HG02938 (cell line): ENCODE results near the gene PSAPL1.

ENCODE experiments used
- ATAC-seq: cut with Tn5 transposase; IDR thresholded peaks from one replicate; pipeline ENCODE4 v1.9.1; 2021; ENCODE audit warnings: mild to moderate bottlenecking, moderate library complexity; ENCODE audit not compliant: unreplicated experiment

Gene PSAPL1

GRCh38 chr4:7434766-7435150, at the start of gene PSAPL1:
TSS of gene PSAPL1 (minus strand) at chr4:7434930. CDS start at chr4:7434879, 51 bp downstream.
- no peak for ATAC-seq

- no peak for ATAC-seq
These were observed 46.5 kb upstream of the PSAPL1 start for GRCh38 chr4:7481227-7481626.

- ATAC-seq: no peak
These were observed 45.7 kb upstream of the PSAPL1 start for GRCh38 chr4:7480423-7480822.

- ATAC-seq: no peak
These were observed 43.9 kb upstream of the PSAPL1 start for GRCh38 chr4:7478665-7479064.

GRCh38 chr4:7477695-7478094, 43.0 kb upstream of the PSAPL1 start:
- ATAC-seq: no peak

- no peak for ATAC-seq
These were observed 42.1 kb upstream of the PSAPL1 start for GRCh38 chr4:7476820-7477219.

GRCh38 chr4:7475207-7475606, 40.5 kb upstream of the PSAPL1 start:
- no peak for ATAC-seq

GRCh38 chr4:7474320-7474719, 39.6 kb upstream of the PSAPL1 start:
- no peak for ATAC-seq

GRCh38 chr4:7473081-7473480, 38.4 kb upstream of the PSAPL1 start:
- no peak for ATAC-seq

GRCh38 chr4:7472442-7473013, 37.8 kb upstream of the PSAPL1 start:
- ATAC-seq: no peak

- ATAC-seq: no peak
These were observed 35.9 kb upstream of the PSAPL1 start for GRCh38 chr4:7470522-7471128.

GRCh38 chr4:7470111-7470510, 35.4 kb upstream of the PSAPL1 start:
- no peak for ATAC-seq

- no peak for ATAC-seq
These were observed 34.3 kb upstream of the PSAPL1 start for GRCh38 chr4:7469023-7469422.

- ATAC-seq: no peak
These were observed 32.7 kb upstream of the PSAPL1 start for GRCh38 chr4:7467471-7467870.

GRCh38 chr4:7466904-7467303, 32.2 kb upstream of the PSAPL1 start:
- no peak for ATAC-seq

GRCh38 chr4:7466215-7466614, 31.5 kb upstream of the PSAPL1 start:
- ATAC-seq: no peak

- ATAC-seq: no peak
These were observed 30.3 kb upstream of the PSAPL1 start for GRCh38 chr4:7465017-7465416.

GRCh38 chr4:7464259-7464655, 29.5 kb upstream of the PSAPL1 start:
- no peak for ATAC-seq

- ATAC-seq: no peak
These were observed 29.0 kb upstream of the PSAPL1 start for GRCh38 chr4:7463566-7464258.

GRCh38 chr4:7462509-7462971, 27.8 kb upstream of the PSAPL1 start:
- no peak for ATAC-seq

- ATAC-seq: no peak
These were observed 26.5 kb upstream of the PSAPL1 start for GRCh38 chr4:7461230-7461629.

- ATAC-seq: no peak
These were observed 25.8 kb upstream of the PSAPL1 start for GRCh38 chr4:7460566-7460965.
